DOHH2 (cell line): ENCODE data around the gene FAM200C.

ENCODE experiments used
- CTCF ChIP-seq: fragments of 200-600 bp; sonication (generic); IDR thresholded peaks from one replicate; pipeline ENCODE4 v1.5.1; 2014; ENCODE audit warnings: antibody characterized with exemption, mild to moderate bottlenecking, low read depth, low read length; ENCODE audit not compliant: poor library complexity, severe bottlenecking
- EZH2phosphoT487 ChIP-seq: fragments of 200-600 bp; sonication (generic); IDR thresholded peaks from 2 replicates; pipeline ENCODE4 v1.6.1; 2017; ENCODE audit warnings: borderline replicate concordance, mild to moderate bottlenecking, antibody characterized with exemption, low read length, moderate library complexity, mixed read lengths

- TF ChIP-seq CTCF (no peak), EZH2phosphoT487 (no peak)
Measured at GRCh38 chr5:160419458-160420330, 19.8 kb upstream of the FAM200C start.
